Common myeloid progenitor, CD34-positive (primary cell): ENCODE measurements around the gene SIRPB1.

Experiments
- CTCF ChIA-PET: fragments of 350-600 bp; sonication (Branson Sonifier 250); formaldehyde crosslinking; loops from one replicate; lab custom pipeline; 2021; ENCODE audit warnings: antibody characterized with exemption; lab: Charles Lee
- POLR2A ChIA-PET: fragments of 350-600 bp; sonication (Branson Sonifier 250); formaldehyde crosslinking; loops from one replicate; lab custom pipeline; 2021; ENCODE audit warnings: antibody characterized with exemption; lab: Charles Lee
- DNase-seq, 3 donors: peaks; one replicate each; pipeline versions ENCODE4 v3.0.0 to v3.0.0-alpha.2; 2013
- H3K27ac ChIP-seq, 2 experiments: 1 replicate in 1 of 2; 2 replicates in 1 of 2; pipeline ENCODE4 v1.7.0; 2013; ENCODE audit warnings: inconsistent platforms in 2 of 2, low read length in 2 of 2, mild to moderate bottlenecking in 2 of 2, low read depth in 1 of 2, moderate library complexity in 1 of 2; ENCODE audit not compliant: severe bottlenecking in 2 of 2, insufficient read depth in 1 of 2, poor library complexity in 1 of 2
- H3K27me3 ChIP-seq, 5 experiments: replicated peaks in 2 of 5; 1 replicate in 3 of 5; 2 replicates in 2 of 5; pipeline versions ENCODE4 v1.6.1 to v1.7.0; 2013; ENCODE audit warnings: low read length in 4 of 5, mild to moderate bottlenecking in 2 of 5, moderate library complexity in 2 of 5, inconsistent platforms in 1 of 5; ENCODE audit not compliant: insufficient read depth in 5 of 5, control insufficient read depth in 4 of 5
- H3K36me3 ChIP-seq, 4 experiments: 1 replicate in 2 of 4; 2 replicates in 2 of 4; pipeline versions ENCODE4 v1.6.1 to v1.7.0; 2013; ENCODE audit warnings: low read length in 3 of 4, control low read depth in 1 of 4, mild to moderate bottlenecking in 1 of 4; ENCODE audit not compliant: control insufficient read depth in 4 of 4, insufficient read depth in 4 of 4
- H3K4me1 ChIP-seq, 4 experiments: 1 replicate in 3 of 4; 2 replicates in 1 of 4; pipeline versions ENCODE4 v1.6.1 to v1.7.1; 2013; ENCODE audit warnings: low read length in 3 of 4, mild to moderate bottlenecking in 3 of 4, control low read depth in 1 of 4, inconsistent platforms in 1 of 4, moderate library complexity in 1 of 4; ENCODE audit not compliant: control insufficient read depth in 4 of 4, insufficient read depth in 4 of 4; ENCODE audit errors: control extremely low read depth in 1 of 4
- H3K4me3 ChIP-seq, 7 experiments: 1 replicate in 4 of 7; 2 replicates in 3 of 7; pipeline versions ENCODE4 v1.5.1 to v1.7.0; 2013; ENCODE audit warnings: mild to moderate bottlenecking in 7 of 7, low read length in 6 of 7, moderate library complexity in 6 of 7, inconsistent platforms in 2 of 7, low read depth in 2 of 7, control low read depth in 1 of 7; ENCODE audit not compliant: insufficient read depth in 4 of 7, control insufficient read depth in 1 of 7; ENCODE audit errors: extremely low read depth in 1 of 7
- H3K9me3 ChIP-seq, 5 experiments: 1 replicate in 4 of 5; 2 replicates in 1 of 5; pipeline versions ENCODE4 v1.6.1 to v1.7.1; 2013; ENCODE audit warnings: low read length in 4 of 5, mild to moderate bottlenecking in 2 of 5, inconsistent platforms in 1 of 5, low read depth in 1 of 5, moderate library complexity in 1 of 5; ENCODE audit not compliant: control insufficient read depth in 4 of 5, insufficient read depth in 2 of 5; ENCODE audit errors: control extremely low read depth in 1 of 5
- WGBS: methylation state at CpG from one replicate; pipeline ENCODE4 v1.1.5; 2013; ENCODE audit not compliant: insufficient coverage; 5-methylcytosine and 5-hydroxymethylcytosine counted together

Gene SIRPB1

GRCh38 chr20:1630186-1630585 is 10.4 kb upstream of the SIRPB1 start:
- no peak overlapping the region for H3K4me3 ChIP-seq
- H3K9me3 ChIP-seq = no peaks in the 10 kb centered on the region
- H3K27me3 ChIP-seq = peaks cover 0 to 84% (median 27%) of the 10 kb centered on the region in 5 experiments
- H3K27ac ChIP-seq = no peak overlapping the region
- WGBS = 75% methylated on average over 3 of the region's 5 CpGs
- CTCF ChIA-PET = no interaction called here
- H3K36me3 ChIP-seq = no peaks in the 10 kb centered on the region
- no peak for DNase-seq
- POLR2A ChIA-PET = no interaction called here
- peaks cover 0 to 9% (median 1%) of the 10 kb centered on the region in 4 experiments for H3K4me1 ChIP-seq

GRCh38 chr20:1629321-1629720 is 9.5 kb upstream of the SIRPB1 start:
- H3K4me1 ChIP-seq = peaks cover 0 to 9% (median 1%) of the 10 kb centered on the region in 4 experiments
- WGBS = 93% methylated on average over 4 of the region's 5 CpGs

GRCh38 chr20:1628621-1629020 is 8.8 kb upstream of the SIRPB1 start:
- Histone ChIP-seq H3K27ac (no peak overlapping the region), H3K4me3 (no peak overlapping the region), H3K9me3 (no peaks in the 10 kb centered on the region), H3K4me1 (peaks cover 0 to 11% (median 1%) of the 10 kb centered on the region in 4 experiments), H3K27me3 (peaks cover 0 to 90% (median 33%) of the 10 kb centered on the region in 5 experiments), H3K36me3 (no peaks in the 10 kb centered on the region)
- DNase-seq = no peak
- 96% methylated on average over 3 of the region's 5 CpGs for WGBS
- CTCF ChIA-PET = no interaction called here
- POLR2A ChIA-PET = no interaction called here

More at GRCh38 chr20:1629321-1629720, 9.5 kb upstream of the SIRPB1 start:
- no peak for DNase-seq
- H3K4me3 ChIP-seq = no peak overlapping the region
- H3K27me3 ChIP-seq = peaks cover 0 to 87% (median 33%) of the 10 kb centered on the region in 5 experiments
- H3K9me3 ChIP-seq = no peaks in the 10 kb centered on the region
- ChIA-PET CTCF (no interaction called here), POLR2A (no interaction called here)
- no peaks in the 10 kb centered on the region for H3K36me3 ChIP-seq
- no peak overlapping the region for H3K27ac ChIP-seq

- Histone ChIP-seq H3K27ac (no peak overlapping the region), H3K4me3 (no peak overlapping the region), H3K9me3 (no peaks in the 10 kb centered on the region), H3K27me3 (peaks cover 0 to 94% (median 33%) of the 10 kb centered on the region in 5 experiments), H3K4me1 (peaks cover 0 to 21% (median 3%) of the 10 kb centered on the region in 4 experiments), H3K36me3 (no peaks in the 10 kb centered on the region)
- CTCF ChIA-PET = no interaction called here
- no peak for DNase-seq
- POLR2A ChIA-PET = no interaction called here
- WGBS = no CpG with 5 or more reads among the region's 2 CpGs
These were observed 7.4 kb upstream of the SIRPB1 start for GRCh38 chr20:1627200-1627550.

GRCh38 chr20:1626528-1627199 is 6.9 kb upstream of the SIRPB1 start:
- peaks cover 0 to 92% (median 34%) of the 10 kb centered on the region in 5 experiments for H3K27me3 ChIP-seq
- peaks cover 0 to 24% (median 4%) of the 10 kb centered on the region in 4 experiments for H3K4me1 ChIP-seq
- no peaks in the 10 kb centered on the region for H3K9me3 ChIP-seq
- ChIA-PET CTCF (no interaction called here), POLR2A (no interaction called here)
- H3K27ac ChIP-seq = no peak overlapping the region
- no peaks in the 10 kb centered on the region for H3K36me3 ChIP-seq
- H3K4me3 ChIP-seq = no peak overlapping the region
- peak in 2 of 3 donors; percentile 12 to 15 for DNase-seq
- 35% methylated on average over 3 of the region's 3 CpGs for WGBS

GRCh38 chr20:1625083-1625690 is 5.4 kb upstream of the SIRPB1 start:
- ChIA-PET CTCF (no interaction called here), POLR2A (no interaction called here)
- Histone ChIP-seq H3K27me3 (peaks cover 0 to 85% (median 35%) of the 10 kb centered on the region in 5 experiments), H3K4me3 (no peak overlapping the region), H3K27ac (no peak overlapping the region), H3K4me1 (peaks cover 8 to 37% (median 12%) of the 10 kb centered on the region in 4 experiments), H3K9me3 (no peaks in the 10 kb centered on the region), H3K36me3 (no peaks in the 10 kb centered on the region)
- DNase-seq = no peak
- WGBS = no CpG with 5 or more reads among the region's 2 CpGs

GRCh38 chr20:1623501-1624205 is 3.8 kb upstream of the SIRPB1 start:
- Histone ChIP-seq H3K4me3 (no peak overlapping the region), H3K9me3 (peaks cover 0 to 6% (median 5%) of the 10 kb centered on the region in 5 experiments), H3K27me3 (peaks cover 0 to 78% (median 29%) of the 10 kb centered on the region in 5 experiments), H3K27ac (no peak overlapping the region), H3K4me1 (peaks cover 14 to 50% (median 19%) of the 10 kb centered on the region in 4 experiments), H3K36me3 (no peaks in the 10 kb centered on the region)
- no peak for DNase-seq
- WGBS = 95% methylated on average over 10 of the region's 14 CpGs
- ChIA-PET CTCF (no interaction called here), POLR2A (no interaction called here)
